Suppressor macrophage (primary cell): ENCODE results near the gene ZDHHC7.
"Not testable (repeated sequence)": the region's sequence is repeated elsewhere in the genome, so short reads cannot be mapped to it uniquely, and the experiment has no call there.

Experiments used
- DNase-seq, 4 experiments: peaks; one replicate each; pipeline ENCODE4 v3.0.0-alpha.2; 2020 to 2022

Gene ZDHHC7

GRCh38 chr16:84960942-84961341 lies 50.4 kb downstream of the ZDHHC7 start:
- no peak for DNase-seq

DNA sequence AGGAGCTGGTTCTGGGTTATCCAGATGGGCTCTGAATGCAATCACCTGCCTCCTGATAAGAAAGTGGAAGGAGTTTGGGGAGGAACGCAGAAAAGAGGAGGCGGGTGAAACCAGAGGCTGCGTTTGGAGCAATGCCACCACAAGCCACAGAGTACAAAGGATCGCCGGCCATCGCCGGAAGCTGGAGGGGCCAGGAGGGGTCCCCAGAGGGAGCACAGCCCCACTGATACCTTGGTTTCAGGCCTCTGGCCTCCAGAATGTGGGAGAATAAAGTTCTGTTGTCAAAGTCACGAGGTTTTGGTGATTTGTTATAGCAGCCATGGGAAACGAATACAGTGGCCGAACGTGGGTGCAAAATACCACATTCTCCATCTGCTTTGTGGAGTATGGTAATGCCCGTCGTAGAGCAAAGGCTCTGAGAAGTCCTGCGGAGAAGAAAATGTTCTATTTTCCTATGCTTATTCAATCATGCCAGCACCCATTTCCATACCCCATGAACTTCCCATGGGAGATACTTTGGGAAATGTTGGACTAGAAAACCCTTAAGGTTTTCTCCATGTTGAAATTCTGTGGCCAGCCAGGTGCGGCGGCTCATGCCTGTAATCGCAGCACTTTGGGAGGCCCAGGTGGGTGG lies 51.4 kb downstream of the ZDHHC7 start:
- DNase-seq = no peak

DNA sequence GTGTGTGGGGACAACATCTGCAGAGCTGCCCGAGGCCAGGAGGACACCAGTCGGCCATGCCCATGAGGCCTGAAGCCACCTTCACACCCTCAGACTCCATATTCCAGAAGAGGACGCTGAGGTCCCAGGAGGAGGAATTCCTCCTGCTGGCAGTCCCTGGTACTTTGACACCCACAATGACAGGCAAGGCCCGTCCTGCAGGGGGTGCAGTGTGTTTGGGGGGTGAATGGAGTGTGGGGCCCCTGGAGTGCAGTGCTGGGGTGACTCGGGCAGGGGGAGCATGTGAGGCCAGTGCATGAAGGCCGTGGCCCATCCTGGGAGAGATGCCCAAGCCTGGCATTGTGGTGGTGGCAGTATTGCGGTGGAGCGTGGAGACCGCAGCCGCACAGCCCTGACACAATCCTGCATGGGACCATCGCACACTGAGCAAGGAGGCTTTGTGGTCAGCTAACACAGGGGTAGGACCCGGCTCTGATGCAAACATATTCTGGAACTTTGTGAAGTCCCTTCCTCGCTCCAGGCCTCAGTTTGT lies 52.2 kb downstream of the ZDHHC7 start:
- DNase-seq = no peak

DNA sequence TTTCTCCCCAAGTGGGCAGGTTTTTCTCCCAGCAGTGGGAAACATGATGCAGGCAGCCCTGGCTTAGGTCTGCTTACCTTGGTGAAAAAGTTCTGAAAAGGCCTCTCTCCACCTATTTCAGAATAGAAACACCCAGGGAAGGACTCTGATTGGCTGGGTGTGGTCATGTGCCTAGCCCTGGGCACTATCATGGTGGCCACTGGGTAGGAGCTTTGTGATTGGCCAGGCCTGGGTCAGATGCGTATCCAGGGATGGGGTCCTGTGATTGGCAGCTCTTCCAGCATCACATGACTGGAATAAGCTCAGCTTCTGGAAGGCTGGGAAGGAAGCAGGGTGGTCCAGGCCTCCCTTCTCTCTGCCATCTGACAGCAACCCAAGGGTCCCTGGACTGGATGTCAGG lies 53.5 kb downstream of the ZDHHC7 start:
- no peak for DNase-seq

- no peak for DNase-seq
These were observed 54.1 kb downstream of the ZDHHC7 start for GRCh38 chr16:84957192-84957591.

DNA sequence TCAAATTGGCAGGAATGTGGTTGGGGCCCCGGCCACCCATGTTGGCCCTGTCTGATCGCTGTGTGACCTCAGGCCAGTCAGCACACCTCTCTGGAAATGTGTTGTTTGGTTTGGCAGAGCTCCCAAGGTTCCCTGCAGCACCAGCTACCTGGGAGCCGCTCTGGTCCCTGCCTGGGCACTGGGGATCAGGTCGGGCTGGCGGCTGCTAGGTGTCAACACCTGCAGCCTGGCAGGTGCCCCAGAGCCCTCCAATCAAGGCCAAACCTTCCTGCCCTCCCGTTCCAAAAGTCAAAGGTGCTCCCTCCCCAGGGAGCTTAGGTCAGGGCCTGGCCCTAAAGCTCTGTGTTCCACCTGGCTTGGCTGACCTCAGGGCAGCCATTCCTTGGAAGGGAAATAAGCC lies 55.9 kb downstream of the ZDHHC7 start:
- no peak for DNase-seq

DNA sequence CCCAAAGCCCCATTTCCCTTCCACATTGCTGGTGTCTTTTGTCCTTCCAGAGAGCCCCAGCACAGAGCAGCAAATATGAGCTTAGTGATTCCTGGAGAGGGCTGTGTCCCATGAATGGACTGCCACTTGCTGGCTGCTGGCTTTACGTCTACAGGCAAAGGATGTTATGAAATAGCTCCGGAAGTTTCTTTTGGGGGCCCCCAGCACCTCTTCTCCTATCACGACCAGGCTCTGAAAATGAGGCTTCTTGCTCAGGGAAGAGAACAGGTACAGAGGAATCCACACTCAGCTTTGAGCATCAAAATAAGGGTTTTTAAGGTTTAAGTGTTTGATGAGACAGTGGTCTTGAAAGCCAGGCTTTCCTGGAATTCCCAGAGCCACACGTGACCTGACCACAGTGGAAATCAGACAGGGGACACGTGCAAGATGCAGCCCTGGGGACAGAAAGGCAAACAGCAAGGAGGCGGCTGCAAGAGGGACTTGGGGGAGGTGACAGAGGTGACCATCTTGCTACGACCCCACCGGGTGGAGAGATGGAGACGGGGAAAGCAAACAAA lies 58.1 kb downstream of the ZDHHC7 start:
- no peak for DNase-seq

DNA sequence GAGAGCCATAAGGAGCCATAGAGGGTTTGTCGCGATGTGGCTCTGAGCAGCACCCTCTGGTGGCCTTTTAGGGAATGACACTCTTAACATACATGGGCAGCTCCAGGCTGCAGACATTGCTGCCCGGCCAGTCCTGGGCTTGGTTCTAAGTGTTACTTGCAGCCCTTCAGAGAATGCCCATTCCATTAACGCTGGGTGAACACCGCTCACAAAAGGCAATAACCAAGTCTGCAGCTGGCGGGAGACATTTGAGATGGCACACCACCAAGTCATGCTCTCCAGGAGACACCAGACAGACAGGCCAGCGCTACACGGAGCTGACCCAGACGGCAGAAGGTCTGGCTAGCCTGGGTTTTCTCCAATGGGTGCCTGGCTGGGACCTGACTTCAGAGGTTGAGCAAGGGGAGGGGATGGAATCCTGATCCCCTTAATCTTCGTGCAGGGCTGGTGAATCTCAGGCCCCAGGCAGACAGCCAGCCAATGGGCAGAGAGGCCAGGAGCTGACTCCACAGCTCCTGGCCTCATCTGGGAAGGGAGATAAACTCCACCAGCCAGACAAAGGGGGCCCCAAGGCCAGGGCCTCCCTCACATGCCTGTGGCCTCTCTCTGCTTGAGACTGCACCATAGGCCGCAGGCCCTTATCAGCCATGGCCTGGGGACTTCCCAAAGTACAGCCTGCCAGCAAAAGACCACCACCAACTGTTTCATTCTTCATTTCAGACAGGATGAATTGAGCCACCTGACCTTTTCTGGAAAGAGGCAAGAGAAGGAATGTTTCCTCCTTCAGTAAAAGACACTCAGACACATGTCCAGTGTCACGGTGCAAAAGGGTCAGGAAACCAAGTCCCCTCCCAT lies 58.8 kb downstream of the ZDHHC7 start:
- DNase-seq = peak; percentile 87 to 93 (median 92)

- peak; percentile 55 to 70 (median 62) for DNase-seq
These were observed 60.4 kb downstream of the ZDHHC7 start for GRCh38 chr16:84950906-84951305.

DNA sequence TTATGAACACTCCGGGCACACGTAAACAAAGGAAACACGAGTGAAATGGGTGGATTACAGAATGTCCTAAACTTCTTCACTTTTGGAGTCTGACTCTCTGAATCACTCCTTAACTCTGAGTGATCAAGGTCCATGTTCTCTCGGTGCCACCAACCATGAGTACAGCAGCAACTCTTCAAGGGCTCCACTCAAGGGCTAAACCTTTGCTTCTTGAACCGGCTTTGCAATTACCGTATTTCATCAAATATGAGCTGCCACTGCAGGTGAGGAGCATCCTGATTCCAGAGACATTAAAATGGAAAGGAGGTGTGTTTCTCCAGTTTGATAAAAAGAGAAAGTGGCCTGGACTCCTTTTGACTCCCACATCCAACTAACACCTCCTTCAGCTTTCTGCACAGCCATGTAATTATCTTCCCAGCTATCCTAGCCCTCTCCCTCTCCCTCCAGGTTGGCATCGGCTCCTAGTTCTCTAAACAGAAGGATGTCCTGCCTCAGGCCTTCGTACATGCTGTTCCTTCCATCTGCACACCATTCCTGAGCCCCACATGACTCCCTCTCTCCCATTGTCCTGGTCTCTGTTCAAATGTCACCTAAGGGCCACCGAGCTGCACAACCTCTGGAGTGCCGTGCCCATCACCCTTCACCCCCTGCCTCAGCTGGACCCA lies 61.4 kb downstream of the ZDHHC7 start:
- no peak for DNase-seq

DNA sequence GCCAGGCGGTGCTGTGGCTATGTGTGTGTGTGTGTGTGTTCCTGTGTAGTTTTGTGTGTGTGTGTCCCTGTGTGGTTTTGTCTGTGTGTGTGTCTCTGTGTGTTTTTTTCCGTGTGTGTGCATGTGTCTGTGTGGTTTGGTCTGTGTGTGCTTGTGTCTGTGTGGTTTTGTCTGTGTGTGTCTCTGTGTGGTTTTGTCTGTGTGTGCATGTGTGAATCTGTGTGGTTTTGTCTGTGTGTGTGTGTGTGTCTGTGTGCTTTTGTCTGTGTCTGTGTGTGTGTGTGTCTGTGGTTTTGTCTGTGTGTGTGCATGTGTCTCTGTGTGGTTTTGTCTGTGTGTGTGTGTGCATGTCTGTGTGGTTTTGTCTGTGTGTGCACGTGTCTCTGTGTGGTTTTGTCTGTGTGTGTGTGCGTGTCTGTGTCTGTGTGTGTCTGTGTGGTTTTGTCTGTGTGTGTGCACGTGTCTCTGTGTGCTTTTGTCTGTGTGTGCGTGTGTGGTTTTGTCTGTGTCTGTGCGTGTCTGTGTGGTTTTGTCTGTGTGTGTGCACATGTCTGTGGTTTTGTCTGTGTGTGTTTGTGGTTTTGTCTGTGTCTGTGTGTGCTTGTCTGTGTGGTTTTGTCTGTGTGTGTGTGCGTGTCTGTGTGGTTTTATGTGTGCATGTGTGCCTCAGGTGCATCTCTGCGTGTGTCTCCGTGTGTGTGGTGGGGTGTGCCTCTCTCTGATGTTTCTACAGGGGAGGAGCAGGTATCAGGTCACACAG lies 62.3 kb downstream of the ZDHHC7 start:
- no peak for DNase-seq

DNA sequence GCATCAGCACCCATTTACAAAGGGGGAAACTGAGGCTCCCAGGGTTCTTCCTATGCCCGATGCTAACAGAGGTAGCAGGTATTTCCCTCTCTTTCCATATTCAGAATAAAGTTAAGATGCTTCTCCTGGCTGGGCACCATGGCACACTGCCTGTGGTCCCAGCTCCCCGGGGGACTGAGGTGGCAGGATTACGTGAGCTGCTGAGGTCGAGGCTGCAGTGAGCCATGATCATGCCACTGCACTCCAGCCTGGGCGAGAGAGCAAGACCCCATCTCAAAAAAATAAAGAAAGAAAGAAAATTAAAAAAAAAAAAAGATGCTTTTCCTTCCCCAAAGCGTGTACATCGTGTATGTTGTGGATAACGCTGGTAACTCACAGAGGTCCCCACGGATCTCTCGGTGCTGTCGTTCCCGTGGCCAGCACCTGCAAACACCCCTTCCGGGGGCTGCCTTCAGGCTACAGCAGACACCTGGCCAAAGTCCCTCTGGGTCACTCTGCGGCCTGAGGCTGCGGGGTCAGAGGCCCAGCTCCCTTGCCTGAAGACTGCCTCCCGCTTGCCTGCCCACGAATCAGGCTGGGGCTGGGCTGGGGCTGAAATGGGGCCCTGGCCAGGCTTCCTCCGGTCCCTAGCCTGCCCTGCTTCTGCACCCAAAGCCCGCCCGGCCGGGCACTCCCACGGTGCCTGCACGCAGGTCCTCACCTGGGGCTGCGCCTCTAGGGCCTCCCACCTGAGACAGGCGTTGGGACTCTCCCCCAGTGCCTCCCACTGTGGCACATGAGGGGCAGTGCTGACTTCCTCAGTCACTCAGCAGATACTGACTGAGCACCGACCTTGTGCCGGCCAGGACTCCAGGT lies 63.1 kb downstream of the ZDHHC7 start:
- no peak for DNase-seq

GRCh38 chr16:84947022-84947421 lies 64.3 kb downstream of the ZDHHC7 start:
- peak; percentile 40 to 76 (median 62) for DNase-seq

GRCh38 chr16:84943620-84944019 lies 67.7 kb downstream of the ZDHHC7 start:
- no peak for DNase-seq

DNA sequence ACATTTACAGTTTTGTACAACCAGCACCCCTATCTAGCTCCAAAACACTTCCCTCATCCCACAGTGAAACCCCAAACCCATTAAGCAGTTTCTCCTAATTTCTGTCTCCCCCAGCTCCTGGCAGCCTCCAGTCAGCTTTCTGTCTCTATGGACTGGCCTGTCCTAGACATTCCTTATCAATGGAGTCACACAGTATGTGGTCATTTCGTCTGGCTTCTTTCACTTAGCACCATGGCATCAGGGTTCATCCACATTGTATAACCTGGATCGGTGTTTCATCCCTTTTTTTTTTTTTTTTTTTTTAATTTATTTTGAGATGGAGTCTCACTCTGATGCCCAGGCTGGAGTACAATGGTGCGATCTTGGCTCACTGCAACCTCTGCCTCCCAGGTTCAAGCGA lies 68.5 kb downstream of the ZDHHC7 start:
- no peak for DNase-seq

- no peak for DNase-seq
These were observed 69.4 kb downstream of the ZDHHC7 start for GRCh38 chr16:84941921-84942320.

GRCh38 chr16:84940670-84941551 lies 70.4 kb downstream of the ZDHHC7 start:
- DNase-seq = no peak

- DNase-seq = not testable (repeated sequence)
These were observed 72.7 kb downstream of the ZDHHC7 start for GRCh38 chr16:84938616-84939015.

- DNase-seq = no peak
These were observed 73.9 kb downstream of the ZDHHC7 start for GRCh38 chr16:84937196-84938005.
